Nephron (organoid): Measurements from ENCODE around the gene RPA1.

ENCODE experiments used
- H3K27ac Mint-ChIP-seq, 3 experiments: 2 replicates each; pipeline ENCODE4 v1.8.0; 2020; ENCODE audit warnings: mixed read lengths in 3 of 3, mild to moderate bottlenecking in 2 of 3, moderate library complexity in 1 of 3
- H3K27me3 Mint-ChIP-seq: 2 replicates; pipeline ENCODE4 v1.8.0; 2021; ENCODE audit warnings: low read depth, mild to moderate bottlenecking, moderate library complexity, mixed read lengths
- H3K36me3 Mint-ChIP-seq: 2 replicates; pipeline ENCODE4 v1.8.0; 2020; ENCODE audit warnings: low read depth, mixed read lengths
- H3K4me1 Mint-ChIP-seq: 2 replicates; pipeline ENCODE4 v1.8.0; 2020; ENCODE audit warnings: mixed read lengths
- H3K4me3 Mint-ChIP-seq, 3 experiments: 2 replicates each; pipeline ENCODE4 v1.8.0; 2020; ENCODE audit warnings: mild to moderate bottlenecking in 3 of 3, mixed read lengths in 3 of 3, moderate library complexity in 2 of 3
- H3K9me3 Mint-ChIP-seq: 2 replicates; pipeline ENCODE4 v1.8.0; 2020; ENCODE audit warnings: mixed read lengths
- CTCF ChIP-seq, 3 experiments: fragments of 200-600 bp; sonication (generic); IDR thresholded peaks; one replicate each; pipeline ENCODE4 v1.5.0; 2021; ENCODE audit warnings: antibody characterized with exemption in 3 of 3; ENCODE audit not compliant: unreplicated experiment in 3 of 3

Gene RPA1

GRCh38 chr17:1933875-1934715 lies 104.3 kb downstream of the RPA1 start:
- Mint-ChIP-seq H3K27me3 (peaks cover 29% of the 10 kb centered on the region), H3K4me1 (peaks cover 20% of the 10 kb centered on the region), H3K27ac (no peak overlapping the region), H3K9me3 (no peaks in the 10 kb centered on the region), H3K36me3 (no peaks in the 10 kb centered on the region), H3K4me3 (no peak overlapping the region)
- no peak for TF ChIP-seq CTCF (IDR thresholded peaks at IDR 0.05; ENCODE audit: unreplicated experiment in 3 of 3)

- no peak overlapping the region for H3K27ac Mint-ChIP-seq
- H3K4me1 Mint-ChIP-seq: peaks cover 18% of the 10 kb centered on the region
- H3K4me3 Mint-ChIP-seq: no peak overlapping the region
- no peaks in the 10 kb centered on the region for H3K9me3 Mint-ChIP-seq
- no peak for TF ChIP-seq CTCF (IDR thresholded peaks at IDR 0.05; ENCODE audit: unreplicated experiment in 3 of 3)
- peaks cover 22% of the 10 kb centered on the region for H3K27me3 Mint-ChIP-seq
- H3K36me3 Mint-ChIP-seq: no peaks in the 10 kb centered on the region
Measured at GRCh38 chr17:1934901-1935300, 105.1 kb downstream of the RPA1 start.

GRCh38 chr17:1936766-1937165 lies 107.0 kb downstream of the RPA1 start:
- Mint-ChIP-seq H3K27ac (no peak overlapping the region), H3K4me1 (peaks cover 19% of the 10 kb centered on the region), H3K4me3 (no peak overlapping the region), H3K36me3 (no peaks in the 10 kb centered on the region), H3K9me3 (no peaks in the 10 kb centered on the region), H3K27me3 (peaks cover 25% of the 10 kb centered on the region)
- no peak for TF ChIP-seq CTCF (IDR thresholded peaks at IDR 0.05; ENCODE audit: unreplicated experiment in 3 of 3)

GRCh38 chr17:1937461-1937860 lies 107.7 kb downstream of the RPA1 start:
- TF ChIP-seq CTCF (IDR thresholded peaks at IDR 0.05; ENCODE audit: unreplicated experiment in 3 of 3): no peak
- no peak overlapping the region for H3K27ac Mint-ChIP-seq
- no peaks in the 10 kb centered on the region for H3K36me3 Mint-ChIP-seq
- no peaks in the 10 kb centered on the region for H3K9me3 Mint-ChIP-seq
- H3K27me3 Mint-ChIP-seq: peaks cover 21% of the 10 kb centered on the region
- H3K4me1 Mint-ChIP-seq: peaks cover 13% of the 10 kb centered on the region
- no peak overlapping the region for H3K4me3 Mint-ChIP-seq

GRCh38 chr17:1939981-1940809 lies 110.4 kb downstream of the RPA1 start:
- Mint-ChIP-seq H3K27me3 (peaks cover 23% of the 10 kb centered on the region), H3K27ac (peak overlapping the region; percentile 64 to 81 (median 80)), H3K36me3 (no peaks in the 10 kb centered on the region), H3K4me3 (peak overlapping the region in 1 of 3 experiments; percentile 38), H3K9me3 (no peaks in the 10 kb centered on the region), H3K4me1 (peaks cover 18% of the 10 kb centered on the region)
- TF ChIP-seq CTCF (IDR thresholded peaks at IDR 0.05; ENCODE audit: unreplicated experiment in 3 of 3): no peak
